Immature natural killer cell (primary cell): ENCODE results near the gene RNF166. TPM values are rescaled to one million over a fixed set of nuclear protein-coding genes. Genes with fewer than 3 reads are reported as not detected.
A peak's percentile ranks its signal among the peaks of the same experiment; 100 is the strongest.

Source experiments
- DNase-seq, 3 donors: peaks; one replicate each; pipeline ENCODE4 v3.0.0; 2022; ENCODE audit warnings: mixed read lengths in 1 of 3
- H3K27ac Mint-ChIP-seq, 6 donors: one replicate each; pipeline ENCODE4 v1.8.0; 2020; ENCODE audit warnings: mixed read lengths in 6 of 6, mild to moderate bottlenecking in 5 of 6, inconsistent platforms in 4 of 6, moderate library complexity in 3 of 6
- H3K27me3 Mint-ChIP-seq, 3 donors: one replicate each; pipeline ENCODE4 v1.8.0; 2020 to 2021; ENCODE audit warnings: low read depth in 3 of 3, mild to moderate bottlenecking in 3 of 3, mixed read lengths in 3 of 3, moderate library complexity in 3 of 3, inconsistent platforms in 1 of 3
- H3K36me3 Mint-ChIP-seq, 3 donors: one replicate each; pipeline ENCODE4 v1.8.0; 2020; ENCODE audit warnings: mixed read lengths in 3 of 3, inconsistent platforms in 2 of 3, mild to moderate bottlenecking in 2 of 3
- H3K4me1 Mint-ChIP-seq, 2 donors: one replicate each; pipeline ENCODE4 v1.8.0; 2020; ENCODE audit warnings: inconsistent platforms in 2 of 2, mild to moderate bottlenecking in 2 of 2, mixed read lengths in 2 of 2, moderate library complexity in 1 of 2
- H3K4me3 Mint-ChIP-seq, 5 donors: one replicate each; pipeline ENCODE4 v1.8.0; 2020; ENCODE audit warnings: mild to moderate bottlenecking in 5 of 5, mixed read lengths in 5 of 5, inconsistent platforms in 3 of 5, moderate library complexity in 3 of 5
- H3K9me3 Mint-ChIP-seq, 6 donors: one replicate each; pipeline ENCODE4 v1.8.0; 2020; ENCODE audit warnings: mild to moderate bottlenecking in 6 of 6, mixed read lengths in 6 of 6, inconsistent platforms in 4 of 6, moderate library complexity in 3 of 6
- polyA plus RNA-seq, 3 donors: library from polyadenylated mRNA; unstranded; fragments of 300-500 nt; fragmentation: Illumina TruSeq; gene quantifications; one replicate each; pipeline ENCODE4 v1.2.3, GENCODE V29; 2021

Gene RNF166
- polyA plus RNA-seq, 3 donors from 2014 or later, result 129 to 157 (median 141) TPM

DNA sequence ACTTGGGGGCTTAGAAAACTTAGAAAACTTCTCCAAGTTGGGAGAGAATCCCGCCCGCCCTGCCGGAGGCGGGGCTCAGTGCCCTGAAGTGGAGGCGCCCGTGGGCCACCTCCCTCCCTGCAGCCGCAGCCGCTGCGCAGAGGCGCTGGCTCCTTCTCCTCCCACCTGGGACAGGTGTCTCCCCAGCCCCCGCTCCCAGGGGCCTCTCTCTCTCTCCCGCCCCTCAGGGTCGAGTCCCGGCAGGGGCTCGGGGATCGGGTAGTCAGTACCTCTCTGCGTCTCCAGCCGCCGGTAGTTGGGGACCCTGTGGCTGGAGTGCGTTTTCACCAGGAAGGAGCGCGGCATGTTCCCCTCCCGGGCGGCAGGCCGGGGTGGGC, 20.2 kb downstream of the RNF166 start:
- Mint-ChIP-seq H3K36me3 (no peaks in the 10 kb centered on the region), H3K9me3 (peaks cover 0 to 2% (median 0%) of the 10 kb centered on the region in 6 donors), H3K4me3 (peak overlapping the region; percentile 74 to 85 (median 78)), H3K4me1 (peaks cover 40 to 50% of the 10 kb centered on the region in 2 donors), H3K27me3 (peaks cover 3 to 7% (median 4%) of the 10 kb centered on the region in 3 donors), H3K27ac (peak overlapping the region in 3 of 6 donors; percentile 42 to 58 (median 53))
- DNase-seq, result no peak

- H3K27me3 Mint-ChIP-seq, result peaks cover 3 to 7% (median 4%) of the 10 kb centered on the region in 3 donors
- no peaks in the 10 kb centered on the region for H3K36me3 Mint-ChIP-seq
- H3K4me1 Mint-ChIP-seq, result peaks cover 37 to 47% of the 10 kb centered on the region in 2 donors
- H3K4me3 Mint-ChIP-seq, result peak overlapping the region; percentile 74 to 85 (median 78)
- peak overlapping the region; percentile 46 to 77 (median 74) for H3K27ac Mint-ChIP-seq
- DNase-seq, result peak; percentile 43 to 56 (median 46)
- H3K9me3 Mint-ChIP-seq, result no peaks in the 10 kb centered on the region
These were observed 20.8 kb downstream of the RNF166 start for GRCh38 chr16:88685156-88686061.

GRCh38 chr16:88684569-88685155, 21.5 kb downstream of the RNF166 start:
- Mint-ChIP-seq H3K9me3 (no peaks in the 10 kb centered on the region), H3K36me3 (no peaks in the 10 kb centered on the region), H3K4me3 (peak overlapping the region; percentile 74 to 85 (median 78)), H3K4me1 (peaks cover 34 to 43% of the 10 kb centered on the region in 2 donors), H3K27ac (peak overlapping the region in 4 of 6 donors; percentile 23 to 77 (median 43)), H3K27me3 (peaks cover 3 to 7% (median 4%) of the 10 kb centered on the region in 3 donors)
- no peak for DNase-seq

GRCh38 chr16:88681709-88682451, 24.3 kb downstream of the RNF166 start:
- H3K4me3 Mint-ChIP-seq, result peak overlapping the region in 4 of 5 donors; percentile 54 to 76 (median 66)
- no peaks in the 10 kb centered on the region for H3K36me3 Mint-ChIP-seq
- DNase-seq, result peak in 2 of 3 donors; percentile 28 to 48
- peaks cover 34 to 37% of the 10 kb centered on the region in 2 donors for H3K4me1 Mint-ChIP-seq
- H3K27me3 Mint-ChIP-seq, result peaks cover 1 to 7% (median 4%) of the 10 kb centered on the region in 3 donors
- H3K9me3 Mint-ChIP-seq, result no peaks in the 10 kb centered on the region
- H3K27ac Mint-ChIP-seq, result peak overlapping the region; percentile 71 to 94 (median 86)

DNA sequence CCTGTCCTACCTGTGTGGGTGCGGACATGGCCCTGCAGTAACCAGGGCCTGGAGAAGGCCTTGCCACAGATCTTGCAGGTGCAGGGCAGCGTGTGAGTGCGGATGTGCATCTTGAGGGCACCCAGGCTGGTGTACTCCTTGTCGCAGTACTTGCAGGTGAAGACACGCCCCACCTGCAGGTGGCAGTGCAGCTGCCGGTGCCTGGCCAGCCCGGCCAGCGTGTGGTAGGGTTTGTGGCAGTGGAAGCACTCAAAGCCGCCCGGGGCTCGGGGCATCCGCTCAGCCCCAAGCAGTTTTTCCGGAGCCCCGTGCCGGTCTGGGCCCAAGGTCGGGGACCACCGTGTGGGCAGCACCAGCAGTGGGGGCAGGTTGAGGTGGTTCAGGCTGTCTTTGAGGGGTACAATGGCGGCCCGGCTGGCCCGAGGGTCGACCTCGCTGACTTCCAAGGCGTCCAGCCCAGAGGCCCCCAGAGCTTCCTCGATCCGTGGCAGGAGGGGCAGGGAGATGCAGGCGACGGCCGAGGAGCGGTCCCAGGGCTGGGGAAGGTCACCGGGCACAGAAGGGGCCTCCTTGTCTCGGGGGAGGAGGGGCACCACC, 25.0 kb downstream of the RNF166 start:
- Mint-ChIP-seq H3K4me3 (peak overlapping the region in 4 of 5 donors; percentile 9 to 76 (median 62)), H3K27ac (peak overlapping the region; percentile 28 to 94 (median 86)), H3K36me3 (no peaks in the 10 kb centered on the region), H3K9me3 (no peaks in the 10 kb centered on the region), H3K4me1 (peaks cover 34 to 37% of the 10 kb centered on the region in 2 donors), H3K27me3 (peaks cover 1 to 7% (median 4%) of the 10 kb centered on the region in 3 donors)
- DNase-seq, result peak in 2 of 3 donors; percentile 42 to 47

GRCh38 chr16:88680554-88681083, 25.6 kb downstream of the RNF166 start:
- peak overlapping the region in 3 of 6 donors; percentile 14 to 86 (median 46) for H3K27ac Mint-ChIP-seq
- H3K27me3 Mint-ChIP-seq, result peaks cover 1 to 7% (median 4%) of the 10 kb centered on the region in 3 donors
- H3K36me3 Mint-ChIP-seq, result no peaks in the 10 kb centered on the region
- no peak for DNase-seq
- H3K9me3 Mint-ChIP-seq, result no peaks in the 10 kb centered on the region
- H3K4me3 Mint-ChIP-seq, result peak overlapping the region in 2 of 5 donors; percentile 9 to 29
- H3K4me1 Mint-ChIP-seq, result peaks cover 34 to 37% of the 10 kb centered on the region in 2 donors

DNA sequence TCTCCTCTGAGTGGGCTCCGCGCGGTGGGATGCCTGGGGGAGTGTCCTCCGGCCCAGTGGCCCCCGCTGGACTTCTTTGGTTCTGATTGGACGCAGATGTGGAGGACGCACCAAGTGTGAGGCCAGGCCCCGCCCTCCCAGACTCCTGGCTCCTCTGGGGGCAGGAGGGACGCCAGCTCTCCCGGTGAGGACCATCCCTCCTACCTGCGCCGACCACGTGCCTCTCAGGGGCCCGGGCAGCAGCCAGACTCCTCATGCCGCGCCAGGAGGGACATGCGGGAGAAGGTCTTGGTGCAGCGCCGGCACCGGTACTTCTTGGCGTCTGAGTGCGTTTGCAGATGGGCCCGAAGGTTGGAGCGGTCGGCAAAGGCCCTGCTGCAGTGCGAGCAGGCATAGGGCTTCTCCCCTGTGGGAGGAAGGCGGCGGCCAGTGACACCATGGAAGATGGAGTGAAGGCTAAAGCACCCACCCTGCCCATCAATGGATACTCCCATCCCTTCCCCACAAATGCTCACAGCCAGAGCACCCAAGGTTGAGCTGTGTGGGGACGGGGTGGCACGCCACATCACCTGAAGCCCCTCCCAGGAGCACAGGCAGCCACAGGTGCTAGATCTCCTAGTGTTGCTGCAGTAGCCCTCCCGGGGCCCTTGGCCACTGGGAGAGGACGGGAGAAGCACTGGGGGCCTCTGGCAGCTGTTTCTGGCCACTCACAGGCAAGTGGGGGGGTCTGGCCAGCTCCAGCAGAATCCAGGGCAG, 27.8 kb downstream of the RNF166 start:
- Mint-ChIP-seq H3K27me3 (peaks cover 1 to 6% (median 5%) of the 10 kb centered on the region in 3 donors), H3K4me1 (peaks cover 20 to 21% of the 10 kb centered on the region in 2 donors), H3K36me3 (peaks cover 0 to 3% (median 0%) of the 10 kb centered on the region in 3 donors), H3K27ac (no peak overlapping the region), H3K4me3 (no peak overlapping the region), H3K9me3 (no peaks in the 10 kb centered on the region)
- DNase-seq, result no peak

- peaks cover 19 to 21% of the 10 kb centered on the region in 2 donors for H3K4me1 Mint-ChIP-seq
- no peaks in the 10 kb centered on the region for H3K9me3 Mint-ChIP-seq
- no peak overlapping the region for H3K27ac Mint-ChIP-seq
- peaks cover 1 to 6% (median 4%) of the 10 kb centered on the region in 3 donors for H3K27me3 Mint-ChIP-seq
- no peak overlapping the region for H3K4me3 Mint-ChIP-seq
- DNase-seq, result no peak
- H3K36me3 Mint-ChIP-seq, result peaks cover 0 to 3% (median 0%) of the 10 kb centered on the region in 3 donors
These were observed 28.5 kb downstream of the RNF166 start for GRCh38 chr16:88677721-88678120.

DNA sequence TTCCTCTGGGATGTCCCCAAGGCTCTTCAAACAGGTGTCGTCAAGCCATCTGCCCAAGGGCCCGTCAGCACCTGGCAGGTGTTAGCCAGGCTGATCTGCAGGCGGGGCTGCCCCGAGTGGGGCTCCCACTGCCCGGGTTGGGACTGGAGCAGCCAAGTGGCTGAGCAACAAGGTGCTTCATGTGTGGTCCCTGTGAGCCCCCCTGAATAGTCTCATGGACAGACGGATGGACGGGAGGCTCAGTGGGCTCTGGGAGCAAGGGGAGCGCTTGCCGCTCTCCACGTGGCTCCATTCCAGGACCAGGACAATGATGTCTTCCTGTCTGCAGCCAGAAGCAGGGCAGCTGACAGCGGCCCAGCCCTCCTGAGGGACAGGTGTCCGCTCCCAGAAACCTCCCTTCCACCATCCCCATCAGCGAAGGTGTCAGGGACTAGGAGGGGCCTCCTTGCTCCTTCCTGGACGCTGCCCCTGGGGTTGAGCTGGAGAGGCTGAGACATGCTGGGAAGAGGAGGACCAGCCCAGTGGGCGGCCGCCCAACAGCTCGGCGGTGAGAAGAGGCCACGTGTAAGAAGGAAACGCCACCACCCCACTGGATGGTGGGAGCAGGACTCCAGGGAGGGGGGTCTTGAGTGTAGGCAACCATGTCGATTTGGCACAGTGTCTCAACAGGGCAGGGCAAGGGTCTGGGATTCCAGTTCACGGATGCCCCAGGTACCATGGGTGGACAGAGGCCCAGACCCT, 29.5 kb downstream of the RNF166 start:
- peaks cover 0 to 3% (median 0%) of the 10 kb centered on the region in 3 donors for H3K36me3 Mint-ChIP-seq
- peaks cover 0 to 2% (median 0%) of the 10 kb centered on the region in 3 donors for H3K27me3 Mint-ChIP-seq
- H3K4me3 Mint-ChIP-seq, result no peak overlapping the region
- H3K4me1 Mint-ChIP-seq, result peaks cover 10% of the 10 kb centered on the region in 2 donors
- no peak for DNase-seq
- no peaks in the 10 kb centered on the region for H3K9me3 Mint-ChIP-seq
- H3K27ac Mint-ChIP-seq, result no peak overlapping the region

GRCh38 chr16:88673716-88674379, 32.4 kb downstream of the RNF166 start:
- Mint-ChIP-seq H3K4me3 (no peak overlapping the region), H3K27me3 (peaks cover 0 to 4% (median 0%) of the 10 kb centered on the region in 3 donors), H3K36me3 (peaks cover 0 to 3% (median 0%) of the 10 kb centered on the region in 3 donors), H3K27ac (no peak overlapping the region), H3K4me1 (no peaks in the 10 kb centered on the region), H3K9me3 (no peaks in the 10 kb centered on the region)
- no peak for DNase-seq

GRCh38 chr16:88672776-88673175, 33.4 kb downstream of the RNF166 start:
- Mint-ChIP-seq H3K4me3 (no peak overlapping the region), H3K36me3 (peaks cover 0 to 3% (median 0%) of the 10 kb centered on the region in 3 donors), H3K9me3 (no peaks in the 10 kb centered on the region), H3K4me1 (peaks cover 0 to 2% of the 10 kb centered on the region in 2 donors), H3K27ac (no peak overlapping the region), H3K27me3 (peaks cover 0 to 4% (median 0%) of the 10 kb centered on the region in 3 donors)
- DNase-seq, result no peak
